ENCODE results near the gene HDHD3.
"Not testable (repeated sequence)": the region's sequence is repeated elsewhere in the genome, so short reads cannot be mapped to it uniquely, and the experiment has no call there.

Gene HDHD3

GRCh38 chr9:113397203-113397631 is 20.4 kb upstream of the HDHD3 start:
- no peaks in the 10 kb centered on the region for H3K9me3 Mint-ChIP-seq
- ATAC-seq: no peak
- peak overlapping the region; percentile 70 for H3K27ac Mint-ChIP-seq
- no peak overlapping the region for H3K4me3 Mint-ChIP-seq
- no peak for DNase-seq (ENCODE audit: low spot score in 2 of 2)
- H3K4me1 Mint-ChIP-seq: peaks cover 20% of the 10 kb centered on the region
- no peaks in the 10 kb centered on the region for H3K36me3 Mint-ChIP-seq

GRCh38 chr9:113395000-113395861 is 18.4 kb upstream of the HDHD3 start:
- peaks cover 3% of the 10 kb centered on the region for H3K36me3 Mint-ChIP-seq
- ATAC-seq (no peak), DNase-seq (ENCODE audit: low spot score in 2 of 2) (no peak)
- no peak overlapping the region for H3K27ac Mint-ChIP-seq
- no peaks in the 10 kb centered on the region for H3K9me3 Mint-ChIP-seq
- no peak overlapping the region for H3K4me3 Mint-ChIP-seq
- peaks cover 18% of the 10 kb centered on the region for H3K4me1 Mint-ChIP-seq

GRCh38 chr9:113393281-113393680 is 16.5 kb upstream of the HDHD3 start:
- no peak for ATAC-seq

GRCh38 chr9:113391917-113392316 is 15.1 kb upstream of the HDHD3 start:
- DNase-seq (ENCODE audit: low spot score in 2 of 2) (no peak), ATAC-seq (no peak)
- Mint-ChIP-seq H3K36me3 (peaks cover 8% of the 10 kb centered on the region), H3K4me1 (peaks cover 6% of the 10 kb centered on the region), H3K4me3 (no peak overlapping the region), H3K9me3 (no peaks in the 10 kb centered on the region), H3K27ac (no peak overlapping the region)

More at GRCh38 chr9:113393281-113393680, 16.5 kb upstream of the HDHD3 start:
- H3K4me3 Mint-ChIP-seq: no peak overlapping the region
- H3K36me3 Mint-ChIP-seq: peaks cover 8% of the 10 kb centered on the region
- no peaks in the 10 kb centered on the region for H3K9me3 Mint-ChIP-seq
- no peak overlapping the region for H3K27ac Mint-ChIP-seq
- DNase-seq (ENCODE audit: low spot score in 2 of 2): no peak
- peaks cover 6% of the 10 kb centered on the region for H3K4me1 Mint-ChIP-seq

- Mint-ChIP-seq H3K4me1 (no peaks in the 10 kb centered on the region), H3K4me3 (no peak overlapping the region), H3K9me3 (no peaks in the 10 kb centered on the region), H3K27ac (no peak overlapping the region), H3K36me3 (peaks cover 8% of the 10 kb centered on the region)
- no peak for DNase-seq (ENCODE audit: low spot score in 2 of 2)
- no peak for ATAC-seq
Measured at GRCh38 chr9:113390192-113390960, 13.6 kb upstream of the HDHD3 start.

- Mint-ChIP-seq H3K27ac (no peak overlapping the region), H3K9me3 (no peaks in the 10 kb centered on the region), H3K36me3 (peaks cover 8% of the 10 kb centered on the region), H3K4me3 (no peak overlapping the region), H3K4me1 (no peaks in the 10 kb centered on the region)
- no peak for DNase-seq (ENCODE audit: low spot score in 2 of 2)
- no peak for ATAC-seq
Measured at GRCh38 chr9:113389451-113389850, 12.7 kb upstream of the HDHD3 start.

GRCh38 chr9:113388833-113389232 is 12.0 kb upstream of the HDHD3 start:
- H3K4me1 Mint-ChIP-seq: no peaks in the 10 kb centered on the region
- DNase-seq (ENCODE audit: low spot score in 2 of 2) (no peak), ATAC-seq (no peak)
- H3K27ac Mint-ChIP-seq: no peak overlapping the region
- H3K36me3 Mint-ChIP-seq: peaks cover 8% of the 10 kb centered on the region
- no peaks in the 10 kb centered on the region for H3K9me3 Mint-ChIP-seq
- H3K4me3 Mint-ChIP-seq: no peak overlapping the region

GRCh38 chr9:113387560-113388230 is 10.9 kb upstream of the HDHD3 start:
- Mint-ChIP-seq H3K27ac (no peak overlapping the region), H3K9me3 (no peaks in the 10 kb centered on the region), H3K4me3 (no peak overlapping the region), H3K36me3 (peaks cover 8% of the 10 kb centered on the region), H3K4me1 (no peaks in the 10 kb centered on the region)
- no peak for DNase-seq (ENCODE audit: low spot score in 2 of 2)
- no peak for ATAC-seq

GRCh38 chr9:113386571-113387393 is 10.0 kb upstream of the HDHD3 start:
- H3K9me3 Mint-ChIP-seq: no peaks in the 10 kb centered on the region
- H3K4me3 Mint-ChIP-seq: no peak overlapping the region
- H3K4me1 Mint-ChIP-seq: no peaks in the 10 kb centered on the region
- DNase-seq (ENCODE audit: low spot score in 2 of 2): no peak
- H3K36me3 Mint-ChIP-seq: peaks cover 8% of the 10 kb centered on the region
- H3K27ac Mint-ChIP-seq: no peak overlapping the region
- no peak for ATAC-seq

- H3K9me3 Mint-ChIP-seq: no peaks in the 10 kb centered on the region
- H3K27ac Mint-ChIP-seq: no peak overlapping the region
- H3K4me1 Mint-ChIP-seq: peaks cover 6% of the 10 kb centered on the region
- no peak for ATAC-seq
- no peak overlapping the region for H3K4me3 Mint-ChIP-seq
- peaks cover 5% of the 10 kb centered on the region for H3K36me3 Mint-ChIP-seq
- DNase-seq (ENCODE audit: low spot score in 2 of 2): no peak
Measured at GRCh38 chr9:113381909-113382411, 5.2 kb upstream of the HDHD3 start.

GRCh38 chr9:113381441-113381840 is 4.7 kb upstream of the HDHD3 start:
- not testable (repeated sequence) for H3K36me3 Mint-ChIP-seq; DNase-seq (ENCODE audit: low spot score in 2 of 2); H3K9me3 Mint-ChIP-seq; H3K4me1 Mint-ChIP-seq; H3K27ac Mint-ChIP-seq; H3K4me3 Mint-ChIP-seq; ATAC-seq

- ATAC-seq (no peak), DNase-seq (ENCODE audit: low spot score in 2 of 2) (no peak)
- Mint-ChIP-seq H3K36me3 (peaks cover 5% of the 10 kb centered on the region), H3K27ac (no peak overlapping the region), H3K4me1 (peaks cover 6% of the 10 kb centered on the region), H3K9me3 (no peaks in the 10 kb centered on the region), H3K4me3 (no peak overlapping the region)
Measured at GRCh38 chr9:113380869-113381378, 4.1 kb upstream of the HDHD3 start.

- H3K4me3 Mint-ChIP-seq; H3K9me3 Mint-ChIP-seq; DNase-seq (ENCODE audit: low spot score in 2 of 2); ATAC-seq; H3K27ac Mint-ChIP-seq: not testable (repeated sequence)
- Mint-ChIP-seq H3K4me1 (peaks cover 16% of the 10 kb centered on the region), H3K36me3 (peaks cover 16% of the 10 kb centered on the region)
Measured at GRCh38 chr9:113379829-113380210, 3.0 kb upstream of the HDHD3 start.

- not testable (repeated sequence) for H3K4me3 Mint-ChIP-seq
Measured at GRCh38 chr9:113379094-113379828, 2.5 kb upstream of the HDHD3 start.

More at GRCh38 chr9:113379094-113379828, 2.5 kb upstream of the HDHD3 start:
- DNase-seq (ENCODE audit: low spot score in 2 of 2); ATAC-seq; H3K9me3 Mint-ChIP-seq; H3K27ac Mint-ChIP-seq: not testable (repeated sequence)
- peaks cover 21% of the 10 kb centered on the region for H3K4me1 Mint-ChIP-seq
- peaks cover 22% of the 10 kb centered on the region for H3K36me3 Mint-ChIP-seq
